Prostate gland (tissue), 2 donors: ENCODE measurements around the gene DYNC1LI2.

Experiments
- CTCF ChIP-seq, 4 experiments: fragments of 200-600 bp in 2 of 4; fragments of 450-650 bp in 2 of 4; sonication (generic) in 2 of 4; IDR thresholded peaks; 1 replicate in 3 of 4; 2 replicates in 1 of 4; pipeline ENCODE4 v1.5.1; 2016 to 2019; ENCODE audit warnings: antibody characterized with exemption in 4 of 4, mild to moderate bottlenecking in 2 of 4, moderate library complexity in 2 of 4
- POLR2AphosphoS5 ChIP-seq: sonication (generic); formaldehyde crosslinking; IDR thresholded peaks from one replicate; pipeline ENCODE4 v1.6.1; 2017; ENCODE audit warnings: antibody characterized with exemption

GRCh38 chr16:66741169-66741900, 10.1 kb downstream of the DYNC1LI2 start:
- TF ChIP-seq POLR2AphosphoS5 = peak; percentile 82
- TF ChIP-seq CTCF (IDR thresholded peaks at IDR 0.05) = no peak
